ENCODE results near the gene GALNS.
"Not testable (repeated sequence)": the region's sequence is repeated elsewhere in the genome, so short reads cannot be mapped to it uniquely, and the experiment has no call there.

The GALNS gene

DNA sequence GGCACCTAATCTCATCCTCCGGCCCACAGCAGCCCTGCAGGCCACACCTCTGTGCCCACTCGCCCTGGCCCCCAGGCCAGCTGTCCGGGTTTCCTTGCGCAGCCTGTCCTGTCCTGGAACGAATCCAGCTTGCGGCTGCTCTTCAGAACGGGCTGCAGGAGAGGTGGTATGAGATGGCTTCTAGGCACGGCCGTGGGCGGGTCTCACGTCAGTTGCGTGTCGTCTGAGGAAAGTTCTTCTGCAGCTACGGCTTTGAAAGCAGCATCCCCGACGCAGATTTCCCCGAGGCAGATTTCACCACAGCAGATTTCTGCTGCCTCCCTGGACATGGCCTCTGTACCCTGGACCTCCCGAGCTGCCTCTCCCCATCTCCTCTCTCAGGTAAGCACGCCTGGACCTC lies 18.2 kb downstream of the GALNS start:
- no peak for DNase-seq (ENCODE audit: low spot score)

GRCh38 chr16:88837806-88838205 lies 18.9 kb downstream of the GALNS start:
- DNase-seq (ENCODE audit: low spot score), result no peak

GRCh38 chr16:88836791-88837190 lies 20.0 kb downstream of the GALNS start:
- DNase-seq (ENCODE audit: low spot score), result no peak

DNA sequence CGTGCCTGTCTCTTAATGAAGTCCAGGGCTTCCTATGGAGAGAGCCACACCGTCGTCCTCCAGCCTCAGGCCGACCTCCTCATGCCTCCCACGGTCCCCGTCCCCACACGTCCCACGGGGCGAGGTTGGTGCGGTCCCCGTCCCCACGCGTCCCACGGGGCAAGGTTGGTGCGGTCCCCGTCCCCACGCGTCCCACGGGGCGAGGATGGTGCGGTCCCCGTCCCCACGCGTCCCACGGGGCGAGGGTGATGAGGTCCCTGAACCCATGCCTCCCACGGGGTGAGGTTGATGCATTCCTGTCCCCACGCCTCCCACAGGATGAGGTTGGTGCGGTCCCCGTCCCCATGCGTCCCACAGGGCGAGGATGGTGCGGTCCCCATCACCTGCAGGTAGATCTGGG lies 20.9 kb downstream of the GALNS start:
- DNase-seq (ENCODE audit: low spot score), result no peak

DNA sequence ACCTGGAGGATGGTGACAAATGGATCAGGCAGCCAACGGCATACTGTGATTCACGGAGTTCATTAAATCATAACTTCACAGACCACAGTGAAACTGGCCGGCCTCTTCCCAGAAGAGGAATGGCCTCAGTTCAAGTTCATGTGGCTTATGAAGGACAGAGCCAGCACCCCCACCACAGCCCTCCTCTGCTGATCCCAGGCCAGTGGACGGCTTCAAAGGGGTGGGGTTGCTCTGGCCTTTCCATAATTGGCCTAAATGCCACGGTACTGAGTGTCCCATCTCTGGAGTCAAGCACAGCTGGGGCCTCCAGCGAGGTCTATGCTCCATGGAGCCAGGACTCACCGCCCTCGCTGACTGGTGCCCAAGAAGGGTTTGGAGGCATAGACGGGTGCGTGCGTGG lies 21.4 kb downstream of the GALNS start:
- DNase-seq (ENCODE audit: low spot score), result no peak

- DNase-seq (ENCODE audit: low spot score), result no peak
Measured at GRCh38 chr16:88834670-88835069, 22.1 kb downstream of the GALNS start.

DNA sequence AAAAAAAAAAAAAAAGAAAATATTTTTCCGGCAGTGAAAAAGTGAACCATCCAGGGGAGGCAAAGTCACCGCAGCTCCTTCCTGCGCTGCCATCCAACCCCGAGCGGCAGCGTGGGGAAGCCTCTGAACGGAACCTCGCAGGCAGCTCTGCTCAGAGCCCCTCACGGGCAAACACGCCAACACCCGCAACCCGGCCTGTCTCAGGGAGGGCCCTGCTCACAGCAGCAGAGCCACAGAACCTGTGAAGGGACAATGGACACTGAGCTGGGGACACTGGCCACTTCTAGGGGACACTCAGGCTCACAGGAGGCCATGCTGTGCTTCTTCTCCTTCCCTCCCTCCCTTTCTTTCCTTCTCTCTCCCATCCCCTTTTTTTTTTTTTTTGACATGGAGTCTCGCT lies 23.7 kb downstream of the GALNS start:
- no peak for DNase-seq (ENCODE audit: low spot score)

- no peak for DNase-seq (ENCODE audit: low spot score)
Measured at GRCh38 chr16:88831838-88832237, 24.9 kb downstream of the GALNS start.

DNA sequence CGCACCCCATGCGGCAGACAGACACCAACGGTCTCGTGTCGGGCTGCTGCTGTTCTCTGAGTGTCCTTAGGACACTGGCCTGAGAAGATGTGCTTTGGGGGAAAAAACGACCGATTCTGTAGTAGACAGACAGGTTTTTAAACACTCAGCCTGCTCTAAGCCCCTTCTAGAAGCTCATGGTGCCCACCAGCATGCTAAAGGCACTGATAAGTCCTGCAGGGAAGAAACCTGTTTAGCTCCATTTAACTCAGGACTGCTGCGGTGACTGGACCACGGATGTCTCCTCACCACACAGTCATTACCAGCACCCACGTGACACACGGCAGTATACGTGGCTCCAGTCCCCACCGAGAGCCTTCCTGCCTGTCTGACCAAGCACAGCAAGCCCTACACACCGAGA lies 26.0 kb downstream of the GALNS start:
- no peak for DNase-seq (ENCODE audit: low spot score)

DNA sequence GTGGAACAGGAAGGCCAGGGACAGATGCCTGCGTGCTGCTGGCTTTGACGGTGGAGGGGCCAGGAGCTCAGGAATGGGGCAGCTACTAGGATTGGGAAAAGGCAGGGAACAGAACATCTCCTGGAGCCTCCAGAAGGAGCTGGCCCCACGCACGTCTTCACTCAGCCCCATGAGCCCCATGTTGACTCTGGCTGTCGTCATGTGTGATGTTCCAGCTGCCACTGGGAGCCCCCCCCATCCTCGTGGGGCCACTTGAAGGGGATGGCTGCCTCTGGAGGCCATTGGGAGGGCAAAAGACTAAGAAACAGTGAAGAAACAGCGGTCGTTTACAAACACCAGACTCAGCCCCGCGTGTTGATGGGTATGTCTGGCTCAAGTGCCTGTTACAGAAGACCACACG lies 26.5 kb downstream of the GALNS start:
- DNase-seq (ENCODE audit: low spot score), result no peak

DNA sequence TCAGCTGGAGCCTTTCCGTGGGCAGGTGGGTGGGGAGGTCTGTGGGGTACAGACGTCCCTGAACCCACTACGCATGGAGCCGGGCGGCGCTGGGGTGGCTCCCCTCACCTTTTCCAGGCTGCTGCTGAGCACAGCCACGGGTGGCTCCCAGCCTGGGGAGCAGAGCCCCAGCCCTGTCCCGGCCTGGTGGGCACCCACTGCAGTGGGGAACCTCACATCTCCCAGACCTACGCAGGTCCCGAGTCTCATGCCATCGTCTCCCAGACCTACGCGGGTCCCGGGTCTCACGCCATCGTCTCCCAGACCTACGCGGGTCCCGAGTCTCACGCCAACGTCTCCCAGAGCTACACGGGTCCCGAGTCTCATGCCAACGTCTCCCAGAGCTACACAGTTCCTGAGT lies 28.0 kb downstream of the GALNS start:
- DNase-seq (ENCODE audit: low spot score), result no peak

DNA sequence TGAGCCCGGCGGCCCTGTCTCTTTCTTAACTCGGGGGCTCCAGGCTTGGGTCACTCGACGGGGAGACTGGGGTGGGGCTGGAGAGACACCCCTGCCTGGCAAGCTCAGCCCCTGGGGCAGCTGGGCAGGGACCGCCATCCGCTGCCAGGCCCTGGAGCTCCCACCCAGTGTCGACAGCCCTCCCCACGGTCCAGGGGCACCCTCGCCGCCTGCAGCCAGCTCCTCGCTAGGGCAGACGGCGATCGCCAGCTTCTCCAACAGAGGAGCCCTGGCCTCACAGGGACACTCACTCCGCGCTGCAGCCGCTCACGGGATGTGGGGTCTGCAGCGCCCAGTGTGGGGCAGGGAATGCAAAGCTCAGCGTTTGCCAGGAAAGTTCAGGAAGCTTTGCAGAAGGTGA lies 29.0 kb downstream of the GALNS start:
- DNase-seq (ENCODE audit: low spot score), result no peak

DNA sequence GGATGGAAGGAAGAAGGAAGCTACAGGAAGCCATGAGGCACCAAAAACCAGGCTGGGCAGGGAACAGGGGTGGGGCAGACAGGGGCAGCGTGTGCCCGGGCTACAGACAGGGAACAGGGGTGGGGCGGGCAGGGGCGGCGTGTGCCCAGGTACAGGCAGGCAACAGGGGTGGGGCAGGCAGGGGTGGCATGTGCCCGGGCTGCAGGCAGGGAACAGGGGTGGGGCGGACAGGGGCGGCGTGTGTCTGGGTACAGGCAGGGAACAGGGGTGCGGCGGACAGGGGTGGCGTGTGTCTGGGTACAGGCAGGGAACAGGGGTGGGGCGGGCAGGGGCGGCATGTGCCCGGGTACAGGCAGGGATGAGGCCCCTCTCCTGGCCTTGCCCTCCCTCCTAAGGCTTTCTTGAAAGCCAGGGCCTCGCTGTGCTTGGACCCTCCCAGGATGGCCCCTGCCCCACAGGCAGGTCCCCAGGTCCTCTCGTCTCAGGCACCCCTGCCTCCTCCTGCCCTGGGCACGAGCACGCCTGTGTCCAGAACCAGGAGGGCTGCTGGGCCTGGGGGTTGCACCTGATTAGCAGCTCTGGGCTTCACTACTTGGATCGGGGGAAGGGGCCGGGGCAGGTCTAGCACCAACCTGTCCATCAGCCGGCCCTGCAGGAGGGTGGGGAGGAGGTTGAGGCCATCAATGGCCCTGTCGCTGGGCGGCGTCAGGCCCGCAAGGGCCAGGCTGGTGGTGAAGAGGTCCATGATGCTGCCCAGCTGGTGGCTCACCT lies 30.5 kb downstream of the GALNS start:
- no peak for DNase-seq (ENCODE audit: low spot score)

DNA sequence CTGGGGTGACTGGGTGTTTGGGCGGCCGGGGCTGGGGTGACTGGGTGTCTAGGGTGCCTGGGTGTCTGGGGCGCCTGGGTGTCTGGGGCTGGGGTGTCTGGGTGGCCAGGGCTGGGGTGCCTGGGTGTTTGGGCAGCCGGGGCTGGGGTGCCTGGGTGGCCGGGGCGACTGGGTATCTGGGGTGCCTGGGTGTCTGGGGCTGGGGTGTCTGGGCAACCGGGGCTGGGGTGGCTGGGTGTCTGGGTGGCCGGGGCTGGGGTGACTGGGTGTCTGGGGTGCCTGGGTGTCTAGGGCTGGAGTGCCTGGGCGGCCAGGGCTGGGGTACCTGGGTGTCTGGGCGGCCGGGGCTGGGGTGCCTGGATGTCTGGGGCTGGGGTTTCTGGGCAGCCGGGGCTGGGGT lies 31.6 kb downstream of the GALNS start:
- no peak for DNase-seq (ENCODE audit: low spot score)

GRCh38 chr16:88824256-88825077 lies 32.3 kb downstream of the GALNS start:
- no peak for DNase-seq (ENCODE audit: low spot score)

GRCh38 chr16:88823646-88824045 lies 33.1 kb downstream of the GALNS start:
- not testable (repeated sequence) for DNase-seq (ENCODE audit: low spot score)

GRCh38 chr16:88822281-88823040 lies 34.3 kb downstream of the GALNS start:
- no peak for DNase-seq (ENCODE audit: low spot score)

- DNase-seq (ENCODE audit: low spot score), result no peak
Measured at GRCh38 chr16:88821168-88821850, 35.4 kb downstream of the GALNS start.

DNA sequence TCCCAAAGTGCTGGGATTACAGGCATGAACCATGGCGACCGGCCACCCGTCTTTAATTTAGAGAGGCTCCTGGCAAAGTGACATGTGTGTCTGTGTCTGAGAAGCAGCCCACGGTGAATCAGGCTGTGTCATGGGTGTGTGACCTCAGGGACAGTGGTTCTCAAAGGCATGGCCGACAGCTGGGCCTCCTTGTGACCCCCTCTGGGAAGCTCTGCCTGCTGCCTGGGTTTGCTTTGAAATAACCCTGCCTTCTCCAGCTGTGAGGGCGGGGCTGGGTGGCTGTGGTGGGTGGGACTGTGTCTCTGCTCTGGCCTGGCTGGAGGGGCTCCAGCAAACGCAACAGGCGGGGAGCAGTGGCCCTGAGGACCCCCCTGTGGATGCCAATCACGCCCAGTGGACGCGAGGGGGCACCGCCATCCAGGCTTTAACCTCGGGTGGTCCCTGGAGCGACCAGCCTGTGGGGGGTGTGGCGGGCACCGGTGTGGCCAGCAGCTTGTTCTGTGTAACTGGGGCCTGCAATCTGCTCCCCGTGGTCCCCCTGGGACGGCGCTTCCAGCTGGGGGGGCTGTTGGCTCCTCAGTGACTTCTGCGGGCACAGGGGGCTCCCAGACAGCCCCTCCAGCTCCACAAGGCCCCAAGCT lies 36.2 kb downstream of the GALNS start:
- DNase-seq (ENCODE audit: low spot score), result no peak

DNA sequence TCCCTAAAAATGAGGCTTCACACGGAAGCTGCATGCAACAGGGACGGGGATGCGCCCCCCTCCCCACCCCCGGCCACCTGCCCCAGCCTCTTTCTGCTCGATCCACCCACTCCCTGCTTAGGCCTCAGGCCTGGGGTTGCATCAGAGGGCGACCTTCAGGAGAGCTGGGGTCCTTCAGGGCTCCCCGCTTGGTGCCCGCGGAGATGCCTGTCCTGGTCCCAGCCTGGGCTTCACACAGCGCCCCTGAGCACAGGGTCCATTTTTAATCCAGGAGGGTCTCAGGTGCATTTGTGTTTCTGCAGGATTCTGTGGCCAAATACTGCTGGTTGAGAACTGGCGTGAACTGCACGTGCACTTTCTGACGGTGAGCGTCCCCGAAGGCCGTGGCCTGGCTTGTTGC lies 37.6 kb downstream of the GALNS start:
- no peak for DNase-seq (ENCODE audit: low spot score)

DNA sequence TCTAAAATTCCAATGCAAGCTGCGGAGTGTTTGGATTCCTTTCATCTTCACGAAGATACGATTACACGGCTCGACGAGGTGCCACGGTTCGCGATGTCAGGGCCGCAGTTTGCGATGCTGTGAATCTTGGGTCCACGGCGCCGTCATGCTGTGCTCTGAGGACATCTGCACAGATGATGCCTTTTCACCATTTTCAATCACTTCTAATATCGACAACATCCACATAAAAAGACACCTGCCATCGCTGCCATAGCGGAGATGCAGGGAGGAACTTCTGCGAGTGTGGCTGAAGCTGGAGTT lies 38.2 kb downstream of the GALNS start:
- no peak for DNase-seq (ENCODE audit: low spot score)

Data from hepatic stellate cell (primary cell).